MCF 10A (cell line): ENCODE results near the gene SULT4A1. TPM values are rescaled to one million over a fixed set of nuclear protein-coding genes. Genes with fewer than 3 reads are reported as not detected.

Experiments
- BruUV-seq: library from RNA; stranded (reverse); fragments of 400-500 nt; replicated peaks from 2 replicates; lab custom pipeline; 2021; lab: Mats Ljungman, UMichigan
- CTCF ChIA-PET: fragments of 300-600 bp; sonication (Branson Sonifier 250); formaldehyde crosslinking; extraction: SDS; loops from one replicate; lab custom pipeline; 2021; ENCODE audit warnings: antibody characterized with exemption, inconsistent platforms; lab: Yijun Ruan, JAX
- POLR2A ChIA-PET: fragments of 300-600, 350-650 bp; sonication (Branson Sonifier 250); formaldehyde crosslinking; extraction: SDS; loops from one replicate; lab custom pipeline; 2020; ENCODE audit warnings: antibody characterized with exemption, inconsistent platforms; lab: Yijun Ruan, JAX
- DNase-seq: peaks from one replicate; pipeline ENCODE4 v3.0.0-alpha.2; 2018; ENCODE audit not compliant: unreplicated experiment
- H3K27ac Mint-ChIP-seq: one replicate; pipeline ENCODE4 v1.8.0; 2022; ENCODE audit warnings: mild to moderate bottlenecking, low read depth, mixed read lengths; ENCODE audit not compliant: unreplicated experiment
- H3K27me3 Mint-ChIP-seq: one replicate; pipeline ENCODE4 v1.8.0; 2022; ENCODE audit warnings: mixed read lengths; ENCODE audit not compliant: insufficient read depth, unreplicated experiment
- H3K36me3 Mint-ChIP-seq: one replicate; pipeline ENCODE4 v1.8.0; 2022; ENCODE audit warnings: mild to moderate bottlenecking, moderate library complexity, mixed read lengths; ENCODE audit not compliant: insufficient read depth, unreplicated experiment
- H3K4me1 Mint-ChIP-seq: one replicate; pipeline ENCODE4 v1.8.0; 2022; ENCODE audit warnings: mixed read lengths; ENCODE audit not compliant: insufficient read depth, unreplicated experiment
- H3K4me3 Mint-ChIP-seq: one replicate; pipeline ENCODE4 v1.8.0; 2022; ENCODE audit warnings: mild to moderate bottlenecking, moderate library complexity, mixed read lengths; ENCODE audit not compliant: unreplicated experiment
- H3K9me3 Mint-ChIP-seq: one replicate; pipeline ENCODE4 v1.8.0; 2022; ENCODE audit warnings: mixed read lengths; ENCODE audit not compliant: unreplicated experiment
- intact Hi-C: fragments of 100-400 bp; cut with micrococcal nuclease; formaldehyde crosslinking; loops from 2 replicates; pipeline ENCODE4 v1.14.1; 2022
- total RNA-seq: library from RNA; stranded (reverse); gene quantifications from 2 replicates; pipeline ENCODE4 v1.2.3, GENCODE V29; 2022
- TF ChIP-seq, protein P1 (sequence below): fragments of 200-600 bp; IDR thresholded peaks from one replicate; pipeline ENCODE4 v1.8.0; 2022; ENCODE audit warnings: antibody characterized with exemption, mild to moderate bottlenecking; ENCODE audit not compliant: unreplicated experiment

SULT4A1 gene
- total RNA-seq, 1 experiment from 2014 or later: not detected

DNA sequence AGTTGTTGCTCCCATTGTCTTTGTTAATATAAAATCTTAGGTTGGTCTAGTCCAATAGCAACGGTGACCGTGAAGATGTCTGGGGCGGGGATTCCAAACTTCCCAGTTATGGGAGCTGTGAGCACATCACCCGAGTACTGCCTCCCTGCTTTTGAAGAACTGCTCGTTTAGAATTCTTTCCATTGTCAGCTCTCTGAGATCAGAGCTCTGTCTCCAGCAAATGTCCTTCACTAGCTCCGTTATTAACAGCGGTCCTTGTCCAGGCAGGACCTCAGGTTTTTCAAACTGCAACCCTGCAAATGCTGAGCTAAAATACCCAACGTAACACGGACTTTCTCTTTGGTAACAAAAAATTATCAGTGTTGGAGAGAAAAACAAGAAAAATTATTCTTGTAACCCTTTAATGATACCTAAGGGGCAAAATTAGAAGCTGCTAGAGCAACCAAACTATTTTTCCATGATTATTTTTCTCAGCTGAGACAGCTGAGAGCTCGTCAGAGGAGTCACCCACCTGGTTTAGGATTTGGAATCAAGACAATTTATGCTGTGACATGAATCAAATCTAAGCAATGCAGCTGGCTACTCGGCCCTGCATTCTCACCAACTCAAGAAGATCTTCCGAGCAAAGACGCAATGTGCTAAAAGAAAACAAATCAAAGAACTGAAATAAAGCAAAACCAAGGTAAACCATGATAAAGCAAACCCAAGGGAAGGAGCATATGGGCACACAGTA, 35.1 kb downstream of the SULT4A1 start:
- Mint-ChIP-seq H3K4me1 (no peaks in the 10 kb centered on the region), H3K9me3 (no peaks in the 10 kb centered on the region), H3K4me3 (no peak overlapping the region), H3K27me3 (peaks cover 56% of the 10 kb centered on the region), H3K36me3 (no peaks in the 10 kb centered on the region), H3K27ac (no peak overlapping the region)
- POLR2A ChIA-PET: interaction anchor here (0.6 to 1.2 kb wide), 3 partner anchors 38 to 423 kb away, joined by 3 to 4 read pairs (median 3); no protein-coding TSS in a partner anchor
- no TSS peak for BruUV-seq
- intact Hi-C loops: loop anchor here (10.0 kb wide), 2 partner anchors 552 to 798 kb away; no protein-coding TSS in a partner anchor
- TF ChIP-seq, protein P1, sequence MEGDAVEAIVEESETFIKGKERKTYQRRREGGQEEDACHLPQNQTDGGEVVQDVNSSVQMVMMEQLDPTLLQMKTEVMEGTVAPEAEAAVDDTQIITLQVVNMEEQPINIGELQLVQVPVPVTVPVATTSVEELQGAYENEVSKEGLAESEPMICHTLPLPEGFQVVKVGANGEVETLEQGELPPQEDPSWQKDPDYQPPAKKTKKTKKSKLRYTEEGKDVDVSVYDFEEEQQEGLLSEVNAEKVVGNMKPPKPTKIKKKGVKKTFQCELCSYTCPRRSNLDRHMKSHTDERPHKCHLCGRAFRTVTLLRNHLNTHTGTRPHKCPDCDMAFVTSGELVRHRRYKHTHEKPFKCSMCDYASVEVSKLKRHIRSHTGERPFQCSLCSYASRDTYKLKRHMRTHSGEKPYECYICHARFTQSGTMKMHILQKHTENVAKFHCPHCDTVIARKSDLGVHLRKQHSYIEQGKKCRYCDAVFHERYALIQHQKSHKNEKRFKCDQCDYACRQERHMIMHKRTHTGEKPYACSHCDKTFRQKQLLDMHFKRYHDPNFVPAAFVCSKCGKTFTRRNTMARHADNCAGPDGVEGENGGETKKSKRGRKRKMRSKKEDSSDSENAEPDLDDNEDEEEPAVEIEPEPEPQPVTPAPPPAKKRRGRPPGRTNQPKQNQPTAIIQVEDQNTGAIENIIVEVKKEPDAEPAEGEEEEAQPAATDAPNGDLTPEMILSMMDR: no peak
- CTCF ChIA-PET: interaction anchor here (0.6 to 2.2 kb wide), 23 partner anchors 15 to 555 kb away, joined by 3 to 13 read pairs (median 4); no protein-coding TSS in a partner anchor
- DNase-seq: no peak

- ChIA-PET CTCF (interaction anchor here (0.6 to 2.2 kb wide), 25 partner anchors 8 to 554 kb away, joined by 3 to 13 read pairs (median 4); no protein-coding TSS in a partner anchor), POLR2A (interaction anchor here (0.6 to 1.2 kb wide), 3 partner anchors 37 to 422 kb away, joined by 3 to 4 read pairs (median 3); no protein-coding TSS in a partner anchor)
- DNase-seq: peak; percentile 18
- Mint-ChIP-seq H3K9me3 (no peaks in the 10 kb centered on the region), H3K27me3 (peaks cover 63% of the 10 kb centered on the region), H3K36me3 (no peaks in the 10 kb centered on the region), H3K4me1 (no peaks in the 10 kb centered on the region), H3K4me3 (no peak overlapping the region), H3K27ac (no peak overlapping the region)
- no TSS peak for BruUV-seq
- intact Hi-C loops: loop anchor here (10.0 kb wide), 2 partner anchors 552 to 798 kb away; no protein-coding TSS in a partner anchor
- TF ChIP-seq, protein P1: peak; percentile 29
These were observed 35.9 kb downstream of the SULT4A1 start for GRCh38 chr22:43826142-43827002.

DNA sequence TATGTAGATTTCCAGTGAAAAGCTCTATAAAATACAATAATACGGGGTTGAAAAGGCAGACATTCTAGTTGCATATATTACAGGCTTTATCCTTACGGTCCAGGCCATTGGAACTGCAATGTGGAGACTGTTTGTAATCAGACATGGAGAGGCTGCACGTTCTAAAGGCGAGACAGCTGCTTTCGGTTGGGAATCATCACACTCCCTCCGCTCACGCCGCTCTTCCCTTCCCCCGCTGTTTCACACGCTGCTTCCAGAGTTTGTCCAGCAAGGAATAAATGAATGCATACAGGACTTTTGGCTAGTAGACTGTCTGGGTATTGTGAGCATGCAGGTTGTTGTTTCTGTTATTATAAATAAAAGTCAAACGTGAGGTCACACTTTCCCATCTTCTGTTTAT, 36.7 kb downstream of the SULT4A1 start:
- DNase-seq: no peak
- Mint-ChIP-seq H3K4me1 (no peaks in the 10 kb centered on the region), H3K27me3 (peaks cover 71% of the 10 kb centered on the region), H3K36me3 (no peaks in the 10 kb centered on the region), H3K9me3 (no peaks in the 10 kb centered on the region), H3K4me3 (no peak overlapping the region), H3K27ac (no peak overlapping the region)
- intact Hi-C loops: loop anchor here (10.0 kb wide), 2 partner anchors 551 to 799 kb away; no protein-coding TSS in a partner anchor
- TF ChIP-seq, protein P1: no peak
- BruUV-seq: no TSS peak
- POLR2A ChIA-PET: no interaction called here
- CTCF ChIA-PET: interaction anchor here (0.6 to 2.2 kb wide), 11 partner anchors 8 to 553 kb away, joined by 3 to 13 read pairs (median 4); no protein-coding TSS in a partner anchor
